HepG2 (cell line): ENCODE data around the gene MACROD2. TPM values are rescaled to one million over a fixed set of nuclear protein-coding genes. Genes with fewer than 3 reads are reported as not detected.

Source experiments
- BRF2 ChIP-seq: sonication (generic); formaldehyde crosslinking; IDR thresholded peaks from 2 replicates; pipeline ENCODE4 v1.8.1; 2022; ENCODE audit warnings: mild to moderate bottlenecking, missing genetic modification reagents
- HMGXB3 ChIP-seq: sonication (generic); formaldehyde crosslinking; IDR thresholded peaks from 2 replicates; pipeline ENCODE4 v1.4.0; 2020; ENCODE audit warnings: missing genetic modification reagents, borderline replicate concordance
- LBX2 ChIP-seq: sonication (generic); formaldehyde crosslinking; IDR thresholded peaks from 2 replicates; pipeline ENCODE4 v1.5.0; 2020; ENCODE audit warnings: missing genetic modification reagents, mild to moderate bottlenecking, borderline replicate concordance
- NFE2L1 ChIP-seq: sonication (generic); formaldehyde crosslinking; IDR thresholded peaks from 2 replicates; pipeline ENCODE4 v1.4.0; 2020; ENCODE audit warnings: missing genetic modification reagents, mild to moderate bottlenecking, borderline replicate concordance
- PHB2 ChIP-seq: fragments of 450-650 bp; IDR thresholded peaks from 2 replicates; pipeline ENCODE4 v1.6.1; 2018; ENCODE audit not compliant: partially characterized antibody
- RAD51 ChIP-seq: fragments of 450-650 bp; IDR thresholded peaks from 2 replicates; pipeline ENCODE4 v1.6.1; 2016; ENCODE audit warnings: borderline replicate concordance
- TFE3 ChIP-seq: IDR thresholded peaks from 2 replicates; pipeline ENCODE4 v1.6.1; 2016
- ZFP41 ChIP-seq: sonication (generic); formaldehyde crosslinking; IDR thresholded peaks from 2 replicates; pipeline ENCODE4 v1.4.0; 2020; ENCODE audit warnings: mild to moderate bottlenecking, missing genetic modification reagents, borderline replicate concordance
- ZNF20 ChIP-seq: sonication (generic); formaldehyde crosslinking; IDR thresholded peaks from 2 replicates; pipeline ENCODE4 v1.4.0; 2020; ENCODE audit warnings: mild to moderate bottlenecking, moderate library complexity, missing genetic modification reagents
- ZNF281 ChIP-seq: sonication (generic); formaldehyde crosslinking; IDR thresholded peaks from 2 replicates; pipeline ENCODE4 v1.4.0; 2020; ENCODE audit warnings: missing genetic modification reagents, borderline replicate concordance
- ZNF317 ChIP-seq: sonication (generic); formaldehyde crosslinking; IDR thresholded peaks from 2 replicates; pipeline ENCODE4 v1.5.0; 2020; ENCODE audit warnings: mild to moderate bottlenecking, missing genetic modification reagents
- ZNF333 ChIP-seq: sonication (generic); formaldehyde crosslinking; IDR thresholded peaks from 2 replicates; pipeline ENCODE4 v1.4.0; 2020; ENCODE audit warnings: mild to moderate bottlenecking, missing genetic modification reagents, borderline replicate concordance
- ZNF350 ChIP-seq: sonication (generic); formaldehyde crosslinking; IDR thresholded peaks from 2 replicates; pipeline ENCODE4 v1.4.0; 2020; ENCODE audit warnings: mild to moderate bottlenecking, low read depth, missing genetic modification reagents, borderline replicate concordance
- ZNF547 ChIP-seq: sonication (generic); formaldehyde crosslinking; IDR thresholded peaks from 2 replicates; pipeline ENCODE4 v1.5.1; 2020; ENCODE audit warnings: mild to moderate bottlenecking, missing genetic modification reagents
- ZNF720 ChIP-seq: sonication (generic); formaldehyde crosslinking; IDR thresholded peaks from 2 replicates; pipeline ENCODE4 v1.4.0; 2020; ENCODE audit warnings: missing genetic modification reagents
- ZXDC ChIP-seq: sonication (generic); formaldehyde crosslinking; IDR thresholded peaks from 2 replicates; pipeline ENCODE4 v1.5.0; 2020; ENCODE audit warnings: mild to moderate bottlenecking, missing genetic modification reagents
- polyA plus RNA-seq, 8 experiments: library from polyadenylated mRNA; depleted of rRNA in 3 of 8; stranded (reverse) in 7 of 8; unstranded in 1 of 8; fragments of >200 nt; fragmentation: Illumina TruSeq in 4 of 8; extraction: Trizol in 4 of 8; gene quantifications; 2 replicates each; pipeline versions ENCODE4 v1.2.1 to v1.2.3, GENCODE V29; 2011 to 2016; ENCODE audit warnings: low read depth in 4 of 8, missing spikeins in 1 of 8, mixed read lengths in 1 of 8; ENCODE audit not compliant: insufficient read depth in 1 of 8
- total RNA-seq, 5 experiments: library from RNA; depleted of rRNA; stranded (reverse); fragments of >200 nt; fragmentation: Illumina TruSeq; extraction: Trizol; gene quantifications; 2 replicates each; pipeline ENCODE4 v1.2.3, GENCODE V29; 2016; ENCODE audit warnings: low read depth in 1 of 5

Gene MACROD2
- total and polyA plus RNA-seq, 2 of the 13 experiments (the other 11 are each of a cell fraction or from before 2014, with no cell fraction given), result 0.13 to 0.51 TPM

- TF ChIP-seq ZFP41 (CRISPR knock-in tag), result no peak
- no peak; the same call in 1 of the 2 replicates for TF ChIP-seq ZNF547 (CRISPR knock-in tag)
- TF ChIP-seq ZNF317, result no peak
- no peak for TF ChIP-seq RAD51
- TF ChIP-seq ZNF720 (CRISPR knock-in tag), result no peak
- no peak for TF ChIP-seq BRF2 (CRISPR knock-in tag)
- no peak for TF ChIP-seq ZXDC (CRISPR knock-in tag)
- TF ChIP-seq PHB2, result no peak
- TF ChIP-seq HMGXB3 (CRISPR knock-in tag), result no peak
- peak; percentile 83 for TF ChIP-seq TFE3 (CRISPR knock-in tag)
- no peak for TF ChIP-seq ZNF20 (CRISPR knock-in tag)
- no peak for TF ChIP-seq ZNF350 (CRISPR knock-in tag)
- TF ChIP-seq ZNF281 (CRISPR knock-in tag), result peak; percentile 72; the same call in 1 of the 2 replicates
- TF ChIP-seq NFE2L1 (CRISPR knock-in tag), result no peak
- no peak for TF ChIP-seq ZNF333 (CRISPR knock-in tag)
- TF ChIP-seq LBX2 (CRISPR knock-in tag), result no peak
These were observed 990.8 kb downstream of the MACROD2 start (continued) for GRCh38 chr20:14986026-14986655.
